GM18868 (cell line): ENCODE data around the gene CSNK2B.
A peak's percentile ranks its signal among the peaks of the same experiment; 100 is the strongest.
"Not testable (repeated sequence)": the region's sequence is repeated elsewhere in the genome, so short reads cannot be mapped to it uniquely, and the experiment has no call there.

Source experiments
- ATAC-seq: cut with Tn5 transposase; IDR thresholded peaks from one replicate; pipeline ENCODE4 v1.9.1; 2021; ENCODE audit warnings: mild to moderate bottlenecking, moderate library complexity; ENCODE audit not compliant: unreplicated experiment

The CSNK2B gene

DNA sequence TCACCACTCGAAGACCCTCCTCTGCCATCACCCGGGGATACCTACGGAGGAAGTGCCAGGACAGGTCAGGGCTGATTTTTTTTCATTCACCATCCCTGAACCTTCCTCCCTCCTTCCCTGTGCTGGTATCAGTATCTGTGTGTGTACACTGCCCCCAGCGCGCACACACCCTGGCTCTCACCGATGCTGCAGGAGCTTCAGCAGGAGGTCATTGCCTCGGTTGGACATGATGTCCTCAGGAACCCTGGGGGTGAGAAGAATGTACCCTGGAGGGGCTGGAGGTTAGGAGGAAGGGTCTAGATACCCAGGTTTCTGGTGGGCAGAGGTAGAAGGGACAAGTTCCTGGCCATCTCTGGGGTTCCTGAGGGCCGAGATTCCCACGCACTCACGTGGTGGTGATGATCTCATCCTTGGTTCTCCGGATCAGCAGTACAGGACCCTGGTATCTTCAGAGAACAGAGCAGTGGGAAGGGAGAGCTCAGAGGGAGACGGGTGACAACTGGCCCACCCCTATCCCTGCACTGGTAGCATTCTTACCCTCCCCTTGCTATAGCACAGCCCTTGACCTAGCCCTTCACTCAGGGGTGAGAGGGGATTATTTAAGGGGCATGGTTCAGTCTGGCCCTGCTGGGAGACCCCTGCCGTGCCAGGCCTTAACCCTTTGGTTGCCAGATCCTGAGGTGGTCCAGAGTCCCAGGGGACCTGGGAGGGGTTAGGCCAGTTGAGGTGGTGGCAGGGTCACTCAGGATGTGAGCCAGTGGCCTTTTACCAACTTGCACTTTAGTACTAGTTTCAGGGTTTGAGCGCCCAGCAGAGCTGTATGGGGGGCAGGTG lies 22.2 kb downstream of the CSNK2B start:
- no peak for ATAC-seq

DNA sequence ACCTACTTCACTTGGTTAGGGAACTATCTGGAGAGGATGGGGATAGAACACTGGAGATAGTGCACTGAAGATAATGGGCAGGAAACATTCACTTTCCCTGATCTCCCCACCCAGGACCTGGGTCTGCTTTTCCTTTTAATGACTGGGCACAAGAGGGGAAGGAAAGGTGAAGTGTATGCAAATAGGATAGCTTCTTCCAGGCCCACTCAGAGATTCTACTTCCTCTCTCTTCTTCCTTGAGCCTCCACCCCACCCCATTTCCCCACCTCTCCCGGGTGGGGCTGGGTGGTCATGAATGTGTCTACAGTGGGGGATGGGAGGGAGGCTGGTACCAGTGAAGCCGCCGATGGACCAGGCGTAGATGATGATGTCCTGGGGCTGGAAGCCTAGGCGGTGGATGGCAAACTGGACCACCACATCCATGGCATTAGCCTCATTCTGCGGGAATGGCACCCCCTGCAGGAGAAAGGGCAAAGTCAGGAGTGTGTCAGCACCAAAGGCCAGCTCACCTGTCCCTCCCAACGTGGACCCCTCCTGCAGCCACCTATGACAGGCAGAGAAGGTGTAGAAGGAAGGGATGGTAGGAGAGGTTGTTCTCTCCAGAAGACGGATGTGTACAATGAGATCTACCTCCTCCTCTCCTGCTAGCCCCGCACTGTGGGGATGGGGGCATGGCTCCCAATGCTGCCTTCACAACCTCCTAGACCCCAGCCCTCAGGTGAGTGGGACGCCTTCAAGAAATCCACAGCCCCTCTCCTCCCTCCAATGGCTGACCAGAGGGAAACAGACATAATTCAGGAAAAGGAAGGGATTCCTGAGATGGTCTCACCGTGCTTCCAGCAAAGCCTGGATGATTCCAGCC lies 23.6 kb downstream of the CSNK2B start:
- ATAC-seq = no peak

DNA sequence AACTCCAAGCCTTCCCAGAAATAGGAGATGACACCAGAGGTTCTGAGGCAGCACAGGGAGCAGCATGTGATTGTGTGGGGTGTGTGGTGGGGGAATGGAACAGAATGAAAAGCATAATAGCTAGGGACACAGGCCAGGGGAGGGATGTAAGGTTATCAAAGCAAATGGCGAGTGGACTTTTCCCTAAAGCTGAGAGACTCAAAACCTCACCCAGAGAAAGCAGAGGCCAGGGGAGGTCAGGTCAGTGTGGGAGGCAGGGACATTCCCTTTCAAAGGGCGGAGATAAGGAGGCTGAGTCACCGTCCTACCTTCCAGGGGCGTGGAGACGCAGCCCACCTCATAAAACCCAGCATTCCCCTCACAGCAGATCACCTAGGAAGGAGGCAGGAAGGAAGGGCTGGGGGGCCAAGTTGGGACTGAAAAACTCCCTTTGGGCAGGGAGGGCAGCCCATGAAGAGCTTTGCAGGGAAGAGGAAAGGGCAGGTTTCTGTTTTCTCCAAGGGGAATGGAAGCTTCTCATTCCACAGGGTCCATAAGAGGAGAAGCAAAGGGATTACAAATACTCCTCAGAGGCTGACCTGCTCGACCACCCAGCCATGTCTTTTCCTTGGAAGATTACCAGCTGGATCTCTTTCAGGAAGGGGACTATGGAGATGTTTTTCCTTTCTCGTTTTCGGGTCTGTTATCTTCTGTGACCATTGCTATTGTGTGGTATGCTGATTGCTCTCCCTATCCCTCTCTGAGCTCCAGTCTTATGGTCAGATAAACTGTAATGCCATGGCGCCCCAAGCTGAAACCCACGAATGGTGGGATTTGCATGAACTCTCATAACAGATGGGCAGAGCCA lies 24.6 kb downstream of the CSNK2B start:
- no peak for ATAC-seq

DNA sequence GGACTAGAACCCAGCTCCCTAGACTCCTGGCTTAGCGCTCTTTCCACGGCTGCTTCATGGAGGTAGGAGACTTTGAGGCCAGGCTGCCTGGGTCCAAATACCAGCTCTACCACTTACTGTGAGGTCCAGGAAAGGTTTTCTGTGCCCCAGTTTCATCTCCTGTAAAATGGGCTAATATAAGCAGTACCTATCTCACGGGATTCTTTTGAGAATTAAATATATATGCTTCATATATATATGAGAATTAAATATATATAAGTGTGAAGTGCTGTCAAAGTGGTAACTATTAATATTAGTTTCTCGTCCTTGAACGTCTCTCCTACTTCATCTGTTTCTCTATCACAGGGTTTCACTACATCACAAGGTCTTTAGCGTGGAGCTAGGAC lies 25.2 kb downstream of the CSNK2B start:
- no peak for ATAC-seq

DNA sequence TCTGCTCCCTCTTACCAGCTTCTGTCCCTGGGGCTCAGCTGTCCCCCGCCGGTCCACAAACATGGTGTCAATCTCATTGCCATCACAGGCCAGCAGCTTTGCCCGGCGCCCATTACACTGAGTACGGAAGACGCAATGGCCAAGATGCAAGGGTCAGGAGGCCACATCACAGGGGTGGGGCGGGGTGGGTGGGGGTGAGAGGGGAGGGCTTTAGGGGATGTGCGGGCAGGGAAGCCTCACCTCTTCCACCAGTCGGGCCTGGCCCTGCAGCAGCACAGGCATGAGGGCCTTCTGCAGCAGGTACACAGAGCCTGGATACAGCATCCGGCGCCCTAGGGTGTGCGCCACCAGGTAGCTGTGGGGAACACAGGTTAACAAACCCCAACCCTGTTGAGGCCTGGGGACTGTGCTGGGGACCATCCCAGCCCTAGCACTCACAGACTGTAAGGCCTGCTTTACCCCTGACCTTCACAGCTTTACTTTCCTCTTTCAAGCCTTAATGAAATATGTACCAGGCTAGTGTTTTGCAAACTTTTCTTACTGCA lies 25.8 kb downstream of the CSNK2B start:
- ATAC-seq = no peak

DNA sequence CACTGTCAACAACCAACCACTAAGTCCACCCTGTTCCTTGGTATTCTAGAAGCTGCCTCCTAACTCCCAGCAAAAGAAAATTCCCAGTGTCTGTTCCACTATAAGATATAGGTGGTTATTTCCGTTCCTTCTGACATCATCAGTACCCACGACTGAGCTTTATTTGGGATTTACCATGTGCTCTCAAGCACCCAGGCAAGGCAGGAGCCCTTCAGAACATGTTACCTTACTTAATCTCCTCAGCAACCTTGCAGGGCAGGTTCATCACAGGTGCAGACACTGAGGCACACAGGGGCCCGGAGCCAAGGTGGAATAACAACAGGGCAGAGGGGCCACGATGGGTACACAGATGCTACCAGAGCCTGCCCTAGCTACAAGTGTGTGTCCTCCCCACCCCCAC lies 26.5 kb downstream of the CSNK2B start:
- ATAC-seq = no peak

DNA sequence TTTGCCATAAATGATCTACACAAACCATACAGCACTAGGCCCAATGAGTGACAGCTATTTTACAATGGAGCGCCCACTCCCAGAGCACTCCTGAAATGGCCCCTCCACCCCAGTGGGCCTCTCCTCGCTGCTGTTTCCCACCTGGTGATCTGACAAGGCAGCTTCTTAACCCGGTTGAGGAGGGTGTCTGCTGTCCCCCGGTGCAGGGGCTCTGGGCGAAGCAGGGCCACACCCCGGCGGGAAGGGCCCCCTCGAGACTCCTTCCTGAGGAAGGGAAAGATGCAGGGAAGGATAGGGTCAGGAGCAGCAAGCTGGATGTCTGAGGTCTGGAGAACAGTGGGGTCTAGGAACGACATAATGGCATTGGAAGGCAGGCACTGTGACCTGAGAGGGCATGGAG lies 27.0 kb downstream of the CSNK2B start:
- no peak for ATAC-seq

DNA sequence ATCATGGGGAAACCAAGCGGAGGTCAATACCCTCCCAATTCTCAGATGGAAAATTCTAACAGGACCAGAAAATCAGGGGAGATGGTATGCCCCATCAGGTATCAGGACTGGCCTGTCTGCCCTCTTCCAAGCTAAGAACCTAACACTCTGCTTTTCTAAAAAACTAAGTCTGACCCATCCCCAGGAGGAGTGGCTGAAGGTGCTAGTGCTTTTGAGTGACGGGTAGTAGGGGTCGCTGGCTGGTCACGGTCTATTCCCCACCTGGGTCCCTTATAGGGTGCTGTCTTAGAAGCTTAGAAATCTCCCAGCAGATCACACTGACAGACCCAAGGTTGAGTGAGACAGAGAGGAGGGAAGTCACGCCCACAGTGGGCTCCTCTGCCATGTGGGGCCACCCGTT lies 27.7 kb downstream of the CSNK2B start:
- ATAC-seq = no peak

DNA sequence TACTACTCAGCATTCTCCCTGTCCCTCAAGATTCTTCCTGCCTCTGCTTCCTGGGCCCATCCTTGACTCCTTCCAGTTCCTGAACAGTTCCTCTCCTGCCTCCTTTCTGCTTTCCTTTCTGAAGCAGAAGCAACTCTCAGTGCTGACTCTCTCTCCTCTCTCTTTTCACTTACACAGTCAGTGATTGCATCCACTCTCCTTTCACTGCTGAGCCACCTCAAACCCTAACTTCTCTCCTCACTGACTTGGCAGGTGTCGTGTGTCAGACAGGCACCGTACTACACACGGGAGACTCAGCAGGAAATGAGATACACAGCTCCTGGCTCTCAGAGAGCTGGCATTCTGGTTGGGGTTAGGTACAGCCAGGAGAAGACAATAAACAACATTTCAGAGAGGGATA lies 31.7 kb downstream of the CSNK2B start:
- no peak for ATAC-seq

DNA sequence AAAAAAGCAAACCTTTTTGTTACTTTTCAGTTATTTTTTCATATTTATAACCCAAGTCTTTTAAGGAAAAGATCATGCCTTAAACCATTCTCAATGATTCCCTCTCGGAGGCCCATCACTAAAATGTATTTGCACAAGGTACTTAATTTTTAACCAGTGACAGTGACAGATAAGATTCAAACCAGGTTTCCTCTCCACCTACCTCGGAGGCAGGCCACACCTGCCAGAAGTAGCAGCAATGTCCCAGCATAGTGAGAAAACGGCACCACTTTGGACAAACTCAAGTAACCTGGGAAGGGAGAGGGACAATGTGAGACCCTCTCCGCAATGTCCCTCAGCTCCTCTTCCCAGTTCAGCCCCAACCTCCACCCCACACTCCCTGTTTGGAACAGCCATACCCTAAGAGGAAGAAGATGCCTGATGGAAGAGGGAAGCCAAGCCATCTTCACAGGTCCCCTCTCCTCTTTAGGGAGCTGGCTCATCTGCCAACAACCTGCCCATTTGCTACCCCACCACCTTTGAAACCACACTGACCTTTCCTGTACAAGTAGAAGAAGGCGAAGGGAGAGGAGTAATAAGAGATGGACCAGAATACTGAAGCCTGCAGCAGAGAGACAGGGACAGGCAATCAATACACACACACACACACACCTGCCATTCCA lies 35.0 kb downstream of the CSNK2B start:
- ATAC-seq = no peak

DNA sequence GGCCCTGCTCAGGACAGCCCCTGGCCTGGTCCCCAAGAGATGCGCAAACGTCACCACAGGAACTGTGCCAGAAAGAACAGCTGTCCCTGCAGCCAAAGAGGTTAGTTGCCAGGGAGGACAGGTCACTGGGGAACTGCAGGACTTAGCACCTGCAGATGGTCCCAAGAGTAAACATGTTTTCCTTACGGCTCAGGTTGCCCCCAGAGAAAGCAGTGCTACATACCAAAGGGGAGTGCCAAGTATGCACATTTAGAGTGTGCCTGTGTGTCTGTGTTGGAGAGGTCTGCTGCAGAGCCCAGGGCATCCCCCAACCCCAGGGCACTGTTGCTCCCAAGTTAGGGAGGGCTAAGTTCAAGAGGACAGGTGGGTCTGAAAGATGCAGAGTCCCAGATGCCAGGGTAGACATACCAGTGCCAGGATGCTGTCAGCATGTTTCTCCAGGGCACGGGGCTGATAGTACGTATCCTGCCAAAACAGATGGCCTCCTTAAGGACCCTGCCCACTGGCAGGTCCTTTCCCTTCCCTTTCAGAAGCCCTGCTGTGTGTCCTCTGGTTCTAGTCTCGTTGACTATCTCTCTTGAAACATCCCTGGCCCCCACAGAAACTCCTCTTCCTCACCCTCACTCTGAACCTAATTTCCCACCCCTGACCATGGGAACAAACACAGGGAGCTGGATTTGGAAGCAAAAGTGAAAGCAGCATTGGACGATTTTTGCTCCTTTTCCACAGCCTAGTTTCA lies 36.0 kb downstream of the CSNK2B start:
- ATAC-seq = no peak

DNA sequence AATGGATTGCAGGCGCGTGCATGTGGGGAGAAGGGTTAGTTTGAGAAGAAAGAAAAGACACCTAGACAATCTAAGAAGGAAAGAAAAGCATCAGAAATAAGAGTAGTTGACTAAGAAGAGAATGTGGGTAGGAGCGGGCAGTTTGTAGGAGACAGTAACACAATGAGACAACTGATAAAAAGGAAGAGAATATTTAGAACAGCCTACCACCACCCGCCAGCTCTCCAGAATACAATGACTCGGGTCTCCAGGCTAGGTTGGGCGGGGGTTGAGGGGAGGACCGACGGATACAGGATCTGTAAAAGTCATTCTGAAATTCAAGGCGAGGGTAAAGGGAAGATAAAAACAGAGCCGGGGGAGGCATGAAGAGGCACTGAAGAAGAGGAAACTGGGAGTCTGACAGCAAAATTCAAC lies 36.5 kb downstream of the CSNK2B start:
- ATAC-seq = no peak

DNA sequence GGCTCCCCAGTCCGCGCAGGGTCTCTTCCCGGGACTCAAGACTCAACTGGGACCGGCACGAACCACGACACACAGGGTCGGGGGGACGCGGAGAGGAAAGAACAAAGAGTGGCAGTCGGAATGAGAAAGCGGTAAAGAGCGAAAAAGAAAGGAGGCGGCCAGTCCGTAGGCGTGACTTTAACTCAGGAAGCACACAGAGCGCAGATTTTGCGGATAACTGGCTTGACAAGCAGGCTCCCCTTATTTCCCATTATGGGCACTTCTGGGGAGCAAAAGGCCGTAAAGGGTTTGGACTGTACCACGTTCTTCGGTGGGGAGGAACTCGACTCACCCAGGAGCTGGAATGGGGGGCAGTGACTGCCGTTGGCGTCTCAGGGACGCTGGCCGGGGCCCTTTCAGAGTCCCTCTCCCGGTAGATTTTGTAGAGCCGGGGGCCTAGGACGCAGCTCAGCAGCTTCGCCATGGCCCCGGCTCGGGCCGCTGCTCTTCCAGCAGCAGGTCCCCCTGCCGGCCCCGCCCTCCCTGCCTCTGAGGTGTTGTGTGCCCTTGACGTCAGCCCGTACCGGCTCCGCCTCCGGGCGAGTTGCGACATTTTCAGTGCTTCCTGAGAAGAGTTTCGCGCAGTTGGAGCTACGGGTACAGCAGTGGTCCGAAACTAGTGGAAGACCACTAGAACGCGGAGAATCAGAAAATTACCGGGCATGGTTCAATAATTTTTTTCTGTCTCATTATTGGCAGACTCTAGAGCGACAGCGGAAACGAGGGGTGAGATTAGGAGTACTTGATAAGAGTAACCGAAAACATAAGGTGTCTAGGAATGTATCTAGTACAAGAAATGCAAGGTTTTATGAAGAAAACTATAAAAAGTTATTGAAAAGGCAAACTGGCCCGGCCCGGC lies 37.2 kb downstream of the CSNK2B start, which contains the start of gene ABHD16A:
TSS of gene ABHD16A (minus strand) at position 506 of the 898 bp plus-strand sequence. CDS start at position 463, 43 bp downstream.
- peak; percentile 94 for ATAC-seq

DNA sequence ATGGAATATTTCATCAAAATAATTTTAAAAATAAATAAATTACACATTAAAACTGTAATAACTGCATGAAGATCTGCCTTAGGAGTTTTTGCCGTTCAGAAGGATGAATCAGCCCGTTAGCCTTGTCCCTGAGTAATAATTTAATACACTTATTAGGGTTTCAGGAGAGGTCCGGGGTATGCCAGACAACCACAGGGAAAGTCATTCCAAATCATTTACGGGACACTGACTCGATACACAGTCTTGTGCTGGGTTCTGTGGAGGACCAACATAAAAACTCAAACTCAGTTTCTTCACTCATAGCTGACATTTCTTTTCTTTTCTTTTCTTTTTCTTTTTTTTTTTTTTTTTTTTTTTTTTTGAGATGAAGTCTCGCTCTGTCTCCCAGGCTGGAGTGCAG lies 40.1 kb downstream of the CSNK2B start:
- no peak for ATAC-seq

DNA sequence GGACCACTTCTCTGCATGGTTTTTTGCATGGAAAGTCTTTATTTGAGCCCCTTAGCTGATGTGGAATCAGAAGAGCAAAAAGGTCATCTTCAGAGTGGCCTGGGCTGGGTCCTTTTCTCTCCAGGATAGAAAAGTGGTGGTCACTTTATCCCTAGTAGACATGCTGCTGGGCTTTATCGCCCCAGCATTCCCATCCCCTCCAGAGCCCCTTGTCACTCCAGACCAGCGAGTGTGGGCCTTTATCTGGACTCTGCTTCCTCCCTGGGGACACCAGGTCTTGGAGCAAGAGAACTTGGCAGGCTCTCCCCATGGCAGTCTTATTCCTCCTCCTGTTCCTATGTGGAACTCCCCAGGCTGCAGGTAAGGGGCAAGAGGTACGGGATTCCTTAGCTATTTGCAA lies 40.7 kb downstream of the CSNK2B start, which contains the start of gene LY6G6F:
TSS of gene LY6G6F (plus strand) at position 268 of the 400 bp plus-strand sequence. CDS start at position 309, 41 bp downstream.
- ATAC-seq = no peak

DNA sequence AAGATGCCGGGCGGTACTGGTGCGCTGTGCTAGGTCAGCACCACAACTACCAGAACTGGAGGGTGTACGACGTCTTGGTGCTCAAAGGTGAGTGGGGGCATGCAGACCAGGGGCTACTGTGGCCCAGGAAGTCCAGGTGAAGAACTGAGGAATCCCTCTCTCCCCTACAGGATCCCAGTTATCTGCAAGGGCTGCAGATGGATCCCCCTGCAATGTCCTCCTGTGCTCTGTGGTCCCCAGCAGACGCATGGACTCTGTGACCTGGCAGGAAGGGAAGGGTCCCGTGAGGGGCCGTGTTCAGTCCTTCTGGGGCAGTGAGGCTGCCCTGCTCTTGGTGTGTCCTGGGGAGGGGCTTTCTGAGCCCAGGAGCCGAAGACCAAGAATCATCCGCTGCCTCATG lies 41.8 kb downstream of the CSNK2B start:
- ATAC-seq = no peak

DNA sequence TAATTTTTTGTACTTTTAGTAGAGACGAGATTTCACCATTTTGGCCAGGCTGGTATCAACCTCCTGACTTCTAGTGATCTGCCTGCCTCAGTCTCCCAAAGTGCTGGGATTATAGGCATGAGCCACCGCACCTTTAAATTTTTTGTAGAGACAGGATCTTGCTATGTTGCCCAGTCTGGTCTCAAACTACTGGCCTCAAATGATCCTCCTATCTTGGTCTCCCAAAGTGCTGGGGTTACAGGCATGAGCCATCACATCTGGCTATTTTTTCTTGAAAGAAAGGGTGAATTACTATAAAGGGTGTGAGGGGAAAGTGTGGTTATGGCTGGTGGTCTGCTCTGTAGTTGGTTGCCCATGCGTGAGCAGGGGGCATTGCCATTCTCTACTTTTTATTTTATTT lies 42.3 kb downstream of the CSNK2B start:
- no peak for ATAC-seq

DNA sequence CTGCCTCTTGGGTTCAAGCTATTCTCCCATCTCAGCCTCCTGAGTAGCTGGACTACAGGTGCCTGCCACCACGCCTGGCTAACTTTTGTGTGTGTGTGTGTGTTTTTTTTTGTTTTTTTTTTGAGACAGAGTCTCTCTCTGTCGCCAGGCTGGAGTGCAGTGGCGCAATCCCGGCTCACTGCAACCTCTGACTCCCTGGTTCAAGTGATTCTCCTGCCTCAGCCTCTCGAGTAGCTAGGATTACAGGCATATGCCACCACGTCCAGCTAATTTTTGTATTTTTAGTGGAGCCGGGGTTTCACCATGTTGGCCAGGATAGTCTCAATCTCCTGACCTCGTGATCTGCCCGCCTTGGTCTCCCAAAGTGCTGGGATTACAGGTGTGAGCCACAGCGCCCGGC lies 43.3 kb downstream of the CSNK2B start:
- ATAC-seq = not testable (repeated sequence)
